ENCODE results near the gene EIF5A2.

The EIF5A2 gene

GRCh38 chr3:170862618-170863374 lies 45.6 kb downstream of the EIF5A2 start:
- H3K27me3 ChIP-seq (ENCODE audit: insufficient read depth, low read length), result no peaks in the 10 kb centered on the region
- no peak overlapping the region for H3K27ac ChIP-seq (ENCODE audit: low read depth, low read length, poor library complexity, severe bottlenecking)
- H3K9ac ChIP-seq (ENCODE audit: low read length), result no peak overlapping the region
- no peak overlapping the region for H3K4me2 ChIP-seq (ENCODE audit: low read length)
- H4K20me1 ChIP-seq (ENCODE audit: insufficient read depth, low read length), result no peaks in the 10 kb centered on the region
- H3K4me3 ChIP-seq (ENCODE audit: low read depth, low read length, poor library complexity, severe bottlenecking), result no peak overlapping the region
- TF ChIP-seq CTCF (IDR thresholded peaks at IDR 0.05; ENCODE audit: low read length) (no peak), EZH2 (IDR thresholded peaks at IDR 0.05; ENCODE audit: borderline replicate concordance, low read length) (no peak)
- no peaks in the 10 kb centered on the region for H3K9me3 ChIP-seq (ENCODE audit: low read length)
- H3K36me3 ChIP-seq (ENCODE audit: insufficient read depth, low read length), result peaks cover 26% of the 10 kb centered on the region
- peaks cover under 1% of the 10 kb centered on the region; the same call in 1 of the 2 replicates for H3K79me2 ChIP-seq (ENCODE audit: insufficient read depth, low read length)
- H3K9me2 ChIP-seq (ENCODE audit: low read depth, low read length), result no peaks in the 10 kb centered on the region
- H2AFZ ChIP-seq (ENCODE audit: low read length), result no peak overlapping the region
- H3K4me1 ChIP-seq (ENCODE audit: insufficient read depth, low read length, severe bottlenecking), result peaks cover 12% of the 10 kb centered on the region
- 0 out of 2 replicates have a peak, but pooled peaks cover 4% of the 10 kb centered on the region for H3F3A ChIP-seq (ENCODE audit: insufficient read depth, low read length)

- Histone ChIP-seq H3K9me3 (ENCODE audit: low read length) (no peaks in the 10 kb centered on the region), H3K9me2 (ENCODE audit: low read depth, low read length) (no peaks in the 10 kb centered on the region), H3K4me2 (ENCODE audit: low read length) (no peak overlapping the region), H3K9ac (ENCODE audit: low read length) (no peak overlapping the region), H3K36me3 (ENCODE audit: insufficient read depth, low read length) (no peaks in the 10 kb centered on the region), H3K27me3 (ENCODE audit: insufficient read depth, low read length) (no peaks in the 10 kb centered on the region), H3K79me2 (ENCODE audit: insufficient read depth, low read length) (no peaks in the 10 kb centered on the region), H3K4me3 (ENCODE audit: low read depth, low read length, poor library complexity, severe bottlenecking) (no peak overlapping the region), H2AFZ (ENCODE audit: low read length) (no peak overlapping the region), H3K4me1 (ENCODE audit: insufficient read depth, low read length, severe bottlenecking) (no peaks in the 10 kb centered on the region), H3F3A (ENCODE audit: insufficient read depth, low read length) (no peaks in the 10 kb centered on the region), H3K27ac (ENCODE audit: low read depth, low read length, poor library complexity, severe bottlenecking) (no peak overlapping the region), H4K20me1 (ENCODE audit: insufficient read depth, low read length) (no peaks in the 10 kb centered on the region)
- TF ChIP-seq CTCF (IDR thresholded peaks at IDR 0.05; ENCODE audit: low read length), result no peak
- no peak for TF ChIP-seq EZH2 (IDR thresholded peaks at IDR 0.05; ENCODE audit: borderline replicate concordance, low read length)
Observed at GRCh38 chr3:170858599-170858998, 49.8 kb downstream of the EIF5A2 start.

GRCh38 chr3:170852324-170852723 lies 56.1 kb downstream of the EIF5A2 start:
- Histone ChIP-seq H2AFZ (ENCODE audit: low read length) (no peak overlapping the region), H3K36me3 (ENCODE audit: insufficient read depth, low read length) (no peaks in the 10 kb centered on the region), H3K27me3 (ENCODE audit: insufficient read depth, low read length) (no peaks in the 10 kb centered on the region), H3K4me3 (ENCODE audit: low read depth, low read length, poor library complexity, severe bottlenecking) (no peak overlapping the region), H3K27ac (ENCODE audit: low read depth, low read length, poor library complexity, severe bottlenecking) (no peak overlapping the region), H3K9me3 (ENCODE audit: low read length) (no peaks in the 10 kb centered on the region), H3K4me2 (ENCODE audit: low read length) (no peak overlapping the region), H3K4me1 (ENCODE audit: insufficient read depth, low read length, severe bottlenecking) (no peaks in the 10 kb centered on the region), H3F3A (ENCODE audit: insufficient read depth, low read length) (no peaks in the 10 kb centered on the region), H3K79me2 (ENCODE audit: insufficient read depth, low read length) (no peaks in the 10 kb centered on the region), H3K9ac (ENCODE audit: low read length) (no peak overlapping the region), H3K9me2 (ENCODE audit: low read depth, low read length) (no peaks in the 10 kb centered on the region), H4K20me1 (ENCODE audit: insufficient read depth, low read length) (no peaks in the 10 kb centered on the region)
- no peak for TF ChIP-seq EZH2 (IDR thresholded peaks at IDR 0.05; ENCODE audit: borderline replicate concordance, low read length)
- no peak for TF ChIP-seq CTCF (IDR thresholded peaks at IDR 0.05; ENCODE audit: low read length)

Data from OCI-LY1 (cell line).